Upper lobe of left lung (tissue), 4 donors: ENCODE data around the gene PRR15.

Source experiments
- CTCF ChIP-seq, 6 experiments: fragments of 450-650 bp in 4 of 6; fragments of 200-600 bp in 2 of 6; sonication (generic) in 2 of 6; IDR thresholded peaks; one replicate each; pipeline ENCODE4 v1.5.1; 2016 to 2019; ENCODE audit warnings: antibody characterized with exemption in 6 of 6
- EP300 ChIP-seq, 4 donors: sonication (generic); formaldehyde crosslinking; IDR thresholded peaks; one replicate each; pipeline ENCODE4 v1.5.1; 2017; ENCODE audit warnings: antibody characterized with exemption in 4 of 4, control low read depth in 2 of 4
- POLR2A ChIP-seq, 4 donors: fragments of 450-650 bp; IDR thresholded peaks; one replicate each; pipeline ENCODE4 v1.5.1; 2016 to 2017; ENCODE audit warnings: antibody characterized with exemption in 4 of 4, mild to moderate bottlenecking in 2 of 4
- POLR2AphosphoS5 ChIP-seq, 2 donors: sonication (generic); formaldehyde crosslinking; IDR thresholded peaks; one replicate each; pipeline ENCODE4 v1.5.1; 2017; ENCODE audit warnings: antibody characterized with exemption in 2 of 2

DNA sequence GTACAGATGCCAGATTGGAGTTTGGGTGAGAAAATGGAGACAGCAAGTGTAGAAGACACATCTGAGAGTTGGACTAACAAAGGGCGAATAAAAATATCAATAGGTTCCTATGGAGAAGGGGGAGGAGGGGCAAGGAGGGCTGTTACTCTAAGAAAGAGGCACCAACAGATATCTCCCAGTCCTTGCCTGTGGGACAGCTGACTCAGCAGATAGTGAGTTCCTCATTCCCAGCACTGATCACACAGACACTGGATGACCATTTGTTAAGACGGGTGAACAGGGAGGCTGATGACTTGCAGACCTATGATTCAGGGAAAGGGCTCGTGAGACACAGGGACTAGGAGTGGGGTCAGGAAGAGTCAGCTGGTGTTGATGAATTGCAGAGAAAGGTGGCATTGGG lies 5.7 kb upstream of the PRR15 start:
- TF ChIP-seq CTCF (IDR thresholded peaks at IDR 0.05), result no peak
- TF ChIP-seq POLR2A (IDR thresholded peaks at IDR 0.05), result no peak
- TF ChIP-seq EP300 (IDR thresholded peaks at IDR 0.05), result no peak
- no peak for TF ChIP-seq POLR2AphosphoS5 (IDR thresholded peaks at IDR 0.05)
